Stimulated activated CD4-positive, alpha-beta T cell treated with anti-CD3 and anti-CD28 coated beads, Interleukin-4, amount 100 ng/mL, for 4 hours (primary cell): ENCODE data around the gene MLX.
"Not testable (repeated sequence)": the region's sequence is repeated elsewhere in the genome, so short reads cannot be mapped to it uniquely, and the experiment has no call there.

ENCODE experiments used
- DNase-seq, 2 experiments: peaks; one replicate each; pipeline ENCODE4 v3.0.0-alpha.2; 2020

MLX gene

DNA sequence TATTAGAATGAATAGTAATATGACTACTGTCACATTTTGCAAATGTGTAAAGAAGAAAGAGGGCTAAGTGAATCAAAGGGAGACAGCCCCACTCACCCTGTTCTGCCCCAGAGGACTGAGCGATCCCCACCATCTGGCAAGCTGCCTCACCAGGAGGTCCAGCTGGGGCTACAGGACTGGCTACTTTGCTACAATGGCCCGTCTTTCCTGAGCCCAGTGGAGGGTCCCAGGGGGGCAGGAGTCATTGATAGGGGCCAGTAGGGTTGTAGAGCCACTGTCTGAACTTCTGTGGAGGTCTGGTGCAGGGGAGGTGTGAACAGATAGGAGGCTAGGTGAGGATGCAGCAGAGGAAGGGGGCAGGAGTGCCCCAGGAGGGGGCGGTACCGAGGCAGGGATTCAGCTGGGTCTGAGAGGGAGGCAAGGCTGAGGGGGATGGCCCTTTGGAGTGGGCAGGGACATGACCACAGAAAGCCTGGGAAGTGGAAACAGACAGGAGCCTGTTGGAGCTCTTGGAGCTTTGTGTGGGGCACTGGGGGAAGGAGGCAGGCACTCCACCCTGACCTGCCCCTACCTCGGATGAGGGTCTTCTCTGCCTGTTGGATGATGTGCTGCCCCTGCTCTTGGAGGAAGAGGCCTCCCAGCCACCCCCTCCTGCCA is 10.8 kb upstream of the MLX start:
- not testable (repeated sequence) for DNase-seq

DNA sequence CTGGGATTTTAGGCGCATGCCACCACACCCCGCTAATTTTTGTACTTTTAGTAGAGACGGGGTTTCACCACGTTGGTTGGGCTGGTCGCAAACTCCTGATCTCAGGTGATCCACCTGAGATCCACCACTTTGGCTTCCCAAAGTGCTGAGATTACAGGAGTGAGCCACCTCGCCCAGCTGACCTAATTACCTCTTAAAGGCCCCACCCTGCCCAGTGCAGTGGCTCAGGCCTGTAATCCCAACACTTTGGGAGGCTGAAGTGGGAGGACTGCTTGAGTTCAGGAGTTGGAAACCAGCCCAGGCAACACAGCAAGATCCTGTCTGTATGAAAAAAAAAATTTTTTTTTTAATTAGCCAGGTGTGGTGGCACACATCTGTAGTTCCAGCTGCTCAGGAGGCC is 7.8 kb upstream of the MLX start:
- DNase-seq, result no peak

- no peak for DNase-seq
These were observed 6.7 kb upstream of the MLX start for GRCh38 chr17:42560246-42560645.

DNA sequence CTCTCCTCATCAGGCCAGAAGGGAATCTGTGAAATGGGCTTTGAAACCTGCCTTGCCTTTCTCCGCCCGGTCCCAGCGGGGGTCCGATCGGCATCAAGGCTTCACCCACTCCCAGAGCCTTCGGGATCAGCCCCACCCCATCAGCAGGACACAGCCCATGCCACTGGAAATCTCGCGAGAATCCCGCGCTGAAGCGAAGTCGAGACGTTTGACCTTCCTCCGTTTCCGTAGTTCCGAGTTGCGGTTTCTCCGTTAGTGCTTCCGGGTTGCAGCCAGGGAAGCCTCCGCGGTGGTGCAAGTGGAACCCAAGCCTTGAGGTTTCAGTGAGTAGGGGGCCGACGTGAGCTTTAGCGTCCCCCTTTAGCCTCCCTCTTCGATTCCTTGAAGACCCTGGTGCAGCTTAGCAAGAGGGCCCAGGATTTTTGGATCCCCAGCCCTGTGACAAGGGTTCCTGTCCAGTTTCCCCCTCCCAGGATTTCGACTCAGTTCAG is 5.0 kb upstream of the MLX start, which contains the start of gene COASY:
Gene COASY (plus strand): TSS at position 252 of the 491 bp plus-strand sequence. CDS start 475 bp downstream, outside the sequence.
- peak; percentile 88 to 90 for DNase-seq

GRCh38 chr17:42562388-42563142 is 4.3 kb upstream of the MLX start:
- DNase-seq, result peak in 1 of 2 experiments; percentile 24

DNA sequence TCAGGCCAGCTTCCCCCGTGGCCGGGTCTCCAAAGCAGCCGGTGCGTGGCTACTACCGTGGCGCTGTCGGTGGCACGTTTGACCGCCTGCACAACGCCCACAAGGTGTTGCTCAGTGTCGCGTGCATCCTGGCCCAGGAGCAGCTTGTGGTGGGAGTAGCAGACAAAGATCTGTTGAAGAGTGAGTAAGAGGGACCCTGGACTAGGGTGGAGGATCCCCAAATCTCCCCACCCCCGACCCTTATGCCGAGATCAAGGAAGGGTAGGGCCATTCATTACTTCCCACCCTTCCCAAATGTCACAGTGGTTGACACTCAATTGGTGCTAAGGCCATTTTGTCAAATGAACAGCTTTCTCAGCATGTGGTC is 3.8 kb upstream of the MLX start:
- no peak for DNase-seq

DNA sequence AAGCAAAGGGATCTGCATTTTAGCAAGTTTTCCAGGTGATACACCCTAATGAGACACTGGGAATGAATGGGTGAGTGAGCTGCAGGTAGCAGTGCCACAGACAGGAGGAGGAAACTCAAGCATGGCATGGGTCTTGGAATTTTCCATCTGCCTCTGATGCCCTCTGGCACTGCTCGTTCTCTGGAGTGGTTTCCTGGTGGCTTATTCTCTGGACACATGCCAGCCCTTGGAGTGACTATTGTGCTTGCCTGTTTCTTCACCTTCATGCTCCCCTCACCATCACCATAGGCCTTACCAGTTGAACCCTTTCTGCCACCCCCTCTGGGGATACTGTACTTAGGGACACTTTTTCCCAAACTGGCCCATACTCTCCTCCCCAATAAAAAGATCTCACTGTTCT is 3.4 kb upstream of the MLX start:
- no peak for DNase-seq

DNA sequence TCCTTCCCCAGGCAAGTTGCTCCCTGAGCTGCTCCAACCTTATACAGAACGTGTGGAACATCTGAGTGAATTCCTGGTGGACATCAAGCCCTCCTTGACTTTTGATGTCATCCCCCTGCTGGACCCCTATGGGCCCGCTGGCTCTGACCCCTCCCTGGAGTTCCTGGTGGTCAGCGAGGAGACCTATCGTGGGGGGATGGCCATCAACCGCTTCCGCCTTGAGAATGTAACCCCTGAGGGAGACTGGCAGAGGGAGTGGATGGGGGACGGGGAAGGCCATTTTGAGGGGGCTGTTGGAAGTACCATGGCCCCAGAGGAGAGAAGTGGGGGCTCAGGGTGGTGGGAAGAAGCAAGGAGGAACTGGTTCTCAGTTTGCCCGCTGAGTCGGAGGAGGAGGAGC is 3.0 kb upstream of the MLX start:
- no peak for DNase-seq

DNA sequence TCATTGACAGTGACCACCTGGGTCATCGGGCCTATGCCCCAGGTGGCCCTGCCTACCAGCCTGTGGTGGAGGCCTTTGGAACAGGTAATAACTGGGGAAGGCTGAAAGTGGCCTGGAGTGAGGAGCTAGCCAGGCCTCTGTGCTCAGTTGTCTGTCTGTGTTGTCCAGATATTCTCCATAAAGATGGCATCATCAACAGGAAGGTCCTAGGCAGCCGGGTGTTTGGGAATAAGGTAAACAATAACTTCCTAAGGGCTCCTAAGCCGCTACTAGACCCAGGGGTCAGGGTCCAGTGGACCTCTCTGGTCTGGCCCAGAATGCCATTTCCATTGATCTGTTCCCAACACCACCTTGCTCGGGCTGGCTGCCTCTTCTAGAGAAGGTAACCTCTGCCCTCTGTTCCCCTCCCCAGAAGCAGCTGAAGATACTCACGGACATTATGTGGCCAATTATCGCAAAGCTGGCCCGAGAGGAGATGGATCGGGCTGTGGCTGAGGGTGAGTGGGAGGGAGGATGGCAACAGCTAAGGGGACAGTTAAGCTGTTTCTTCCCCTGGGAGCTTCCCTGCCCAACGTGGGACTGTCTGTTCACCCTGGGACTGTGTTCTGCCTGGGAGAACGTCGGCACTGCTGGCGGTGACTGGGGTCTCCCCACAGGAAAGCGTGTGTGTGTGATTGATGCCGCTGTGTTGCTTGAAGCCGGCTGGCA is 1.9 kb upstream of the MLX start:
- no peak for DNase-seq

- no peak for DNase-seq
These were observed 1.2 kb upstream of the MLX start for GRCh38 chr17:42565523-42566214.

- DNase-seq, result no peak
These were observed 551 bp upstream of the MLX start for GRCh38 chr17:42566215-42566882.

- DNase-seq, result no peak
These were observed 1.6 kb downstream of the MLX start for GRCh38 chr17:42568341-42569111.

GRCh38 chr17:42571435-42572225 is 4.7 kb downstream of the MLX start:
- DNase-seq, result no peak

GRCh38 chr17:42573095-42573494 is 6.2 kb downstream of the MLX start:
- no peak for DNase-seq

GRCh38 chr17:42574463-42574862 is 7.6 kb downstream of the MLX start:
- no peak for DNase-seq

DNA sequence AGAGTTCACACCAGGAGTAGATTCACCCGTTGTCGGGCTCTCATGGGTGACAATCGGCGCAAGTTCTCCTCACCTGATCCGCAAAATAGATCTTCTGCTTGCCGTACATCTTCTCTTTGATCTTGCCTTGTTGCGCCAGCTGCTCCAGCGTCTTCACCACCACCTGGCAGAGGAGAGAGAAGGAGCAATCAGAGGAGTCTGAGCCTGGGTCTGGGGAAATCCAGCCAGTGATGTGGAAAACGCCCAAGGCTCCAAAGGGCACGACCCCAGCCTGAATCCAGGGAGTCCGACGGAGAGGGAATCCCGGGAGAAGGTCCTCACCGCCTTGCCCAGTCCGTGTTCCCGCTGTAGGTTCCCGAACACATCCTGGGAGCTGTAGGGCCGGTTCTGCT is 10.2 kb downstream of the MLX start:
- no peak for DNase-seq

- DNase-seq, result peak; percentile 90 to 91
These were observed 10.8 kb downstream of the MLX start, which contains the start of gene PSMC3IP for GRCh38 chr17:42577532-42578281. Gene PSMC3IP, minus strand, starts transcription at chr17:42577729. Its CDS starts 43 bp downstream, at chr17:42577686.

- peak; percentile 66 to 68 for DNase-seq
These were observed 11.5 kb downstream of the MLX start for GRCh38 chr17:42578282-42578869.

GRCh38 chr17:42579794-42580551 is 13.1 kb downstream of the MLX start:
- no peak for DNase-seq
